Measurements from ENCODE around the gene FAM117A.

The FAM117A gene

GRCh38 chr17:49783071-49783715 is 19.3 kb upstream of the FAM117A start:
- ChIA-PET CTCF (interaction anchor here (1.0 to 4.1 kb wide), 4 partner anchors 88 to 226 kb away, joined by 3 to 17 read pairs (median 8); no protein-coding TSS in a partner anchor), POLR2A (interaction anchor here (0.5 to 0.8 kb wide), 2 partner anchors 13 to 19 kb away, joined by 3 to 4 read pairs; no protein-coding TSS in a partner anchor)

GRCh38 chr17:49779739-49780231 is 15.9 kb upstream of the FAM117A start:
- H3K4me3 ChIP-seq (ENCODE audit: low read depth, low read length), result no peak overlapping the region
- DNase-seq (ENCODE audit: low read depth, low spot score), result peak; percentile 62
- POLR2A ChIA-PET, result interaction anchor here (0.6 to 0.7 kb wide), 2 partner anchors 107 to 329 kb away, joined by 3 read pairs; no protein-coding TSS in a partner anchor
- CTCF ChIA-PET, result interaction anchor here (0.7 to 2.4 kb wide), 10 partner anchors 9 to 223 kb away, joined by 3 to 13 read pairs (median 5); partner anchors contain the start of genes KAT7 and SLC35B1
- TF ChIP-seq CTCF (IDR thresholded peaks at IDR 0.05; ENCODE audit: insufficient read depth, low read length, missing control alignments), result peak; percentile 62

More at GRCh38 chr17:49783071-49783715, 19.3 kb upstream of the FAM117A start:
- DNase-seq (ENCODE audit: low read depth, low spot score), result no peak
- no peak overlapping the region for H3K4me3 ChIP-seq (ENCODE audit: low read depth, low read length)
- no peak for TF ChIP-seq CTCF (IDR thresholded peaks at IDR 0.05; ENCODE audit: insufficient read depth, low read length, missing control alignments)

GRCh38 chr17:49779156-49779738 is 15.3 kb upstream of the FAM117A start:
- POLR2A ChIA-PET, result interaction anchor here (0.6 to 0.7 kb wide), 2 partner anchors 106 to 329 kb away, joined by 3 read pairs; no protein-coding TSS in a partner anchor
- no peak overlapping the region for H3K4me3 ChIP-seq (ENCODE audit: low read depth, low read length)
- no peak for DNase-seq (ENCODE audit: low read depth, low spot score)
- TF ChIP-seq CTCF (IDR thresholded peaks at IDR 0.05; ENCODE audit: insufficient read depth, low read length, missing control alignments), result no peak
- CTCF ChIA-PET, result interaction anchor here (0.7 to 2.4 kb wide), 15 partner anchors 9 to 222 kb away, joined by 3 to 13 read pairs (median 4); partner anchors contain the start of genes KAT7 and SLC35B1

- ChIA-PET CTCF (interaction anchor here (0.7 to 2.4 kb wide), 6 partner anchors 10 to 210 kb away, joined by 3 to 9 read pairs (median 4); no protein-coding TSS in a partner anchor), POLR2A (no interaction called here)
Observed at GRCh38 chr17:49777563-49777962, 13.6 kb upstream of the FAM117A start.

GRCh38 chr17:49776551-49777300 is 12.8 kb upstream of the FAM117A start:
- no peak for DNase-seq (ENCODE audit: low read depth, low spot score)
- no peak for TF ChIP-seq CTCF (IDR thresholded peaks at IDR 0.05; ENCODE audit: insufficient read depth, low read length, missing control alignments)
- ChIA-PET POLR2A (no interaction called here), CTCF (interaction anchor here (0.8 to 1.7 kb wide), 4 partner anchors 11 to 209 kb away, joined by 3 to 10 read pairs (median 4); partner anchors contain the start of gene SLC35B1)
- no peak overlapping the region for H3K4me3 ChIP-seq (ENCODE audit: low read depth, low read length)

More at GRCh38 chr17:49777563-49777962, 13.6 kb upstream of the FAM117A start:
- DNase-seq (ENCODE audit: low read depth, low spot score), result no peak
- no peak overlapping the region for H3K4me3 ChIP-seq (ENCODE audit: low read depth, low read length)
- TF ChIP-seq CTCF (IDR thresholded peaks at IDR 0.05; ENCODE audit: insufficient read depth, low read length, missing control alignments), result no peak
